Osteoblast (primary cell): ENCODE measurements around the gene FAM227B. TPM values are rescaled to one million over a fixed set of nuclear protein-coding genes. Genes with fewer than 3 reads are reported as not detected.

Experiments
- DNase-seq: peaks from one replicate; pipeline ENCODE4 v3.0.0; 2011; ENCODE audit warnings: low spot score, mixed read lengths; ENCODE audit not compliant: insufficient read length; ENCODE audit errors: missing footprints
- H2AFZ ChIP-seq: 2 replicates; pipeline ENCODE4 v1.6.0; 2011; ENCODE audit warnings: mild to moderate bottlenecking, low read length
- H3K27ac ChIP-seq: 2 replicates; pipeline ENCODE4 v1.5.1; 2011; ENCODE audit warnings: mild to moderate bottlenecking, low read depth, low read length, moderate library complexity
- H3K27me3 ChIP-seq: 2 replicates; pipeline ENCODE4 v1.6.0; 2012; ENCODE audit warnings: mild to moderate bottlenecking, control low read depth, inconsistent platforms, low read length, moderate library complexity; ENCODE audit not compliant: insufficient read depth
- H3K36me3 ChIP-seq: 2 replicates; pipeline ENCODE4 v1.5.1; 2011; ENCODE audit warnings: mild to moderate bottlenecking, low read length, control low read depth, moderate library complexity; ENCODE audit not compliant: insufficient read depth
- H3K4me1 ChIP-seq: 2 replicates; pipeline ENCODE4 v1.5.1; 2011; ENCODE audit warnings: mild to moderate bottlenecking, low read length, control low read depth, moderate library complexity; ENCODE audit not compliant: insufficient read depth
- H3K4me2 ChIP-seq: 2 replicates; pipeline ENCODE4 v1.6.0; 2011; ENCODE audit warnings: mild to moderate bottlenecking, low read length; ENCODE audit not compliant: insufficient read depth
- H3K4me3 ChIP-seq: fragments of 200-600 bp; sonication (generic); 3 replicates; pipeline ENCODE4 v1.5.1; 2012; ENCODE audit warnings: mild to moderate bottlenecking, low read length, inconsistent platforms; ENCODE audit not compliant: insufficient read depth
- H3K79me2 ChIP-seq: 2 replicates; pipeline ENCODE4 v1.6.0; 2012; ENCODE audit warnings: mild to moderate bottlenecking, low read length, control low read depth, inconsistent platforms; ENCODE audit not compliant: insufficient read depth
- H3K9me3 ChIP-seq: 2 replicates; pipeline ENCODE4 v1.5.1; 2011; ENCODE audit warnings: low read depth, low read length, control low read depth
- H4K20me1 ChIP-seq: 2 replicates; pipeline ENCODE4 v1.6.0; 2012; ENCODE audit warnings: mild to moderate bottlenecking, low read length, control low read depth; ENCODE audit not compliant: insufficient read depth
- total RNA-seq: library from RNA; depleted of rRNA; stranded (reverse); fragments of >200 nt; gene quantifications from 2 replicates; pipeline ENCODE4 v1.2.3, GENCODE V29; 2012
- TF ChIP-seq, protein P1 (sequence below): IDR thresholded peaks from 2 replicates; pipeline ENCODE4 v1.5.1; 2011; ENCODE audit warnings: mild to moderate bottlenecking, low read depth, low read length, moderate library complexity; ENCODE audit errors: extremely low read depth

Gene FAM227B
- total RNA-seq, 1 donor, result 4.3 TPM

- Histone ChIP-seq H3K4me2 (peak overlapping the region; percentile 79), H3K36me3 (peaks cover 45% of the 10 kb centered on the region), H4K20me1 (peaks cover 21% of the 10 kb centered on the region), H3K79me2 (peaks cover 88% of the 10 kb centered on the region), H3K4me1 (peaks cover 62% of the 10 kb centered on the region), H3K9me3 (no peaks in the 10 kb centered on the region), H3K27me3 (no peaks in the 10 kb centered on the region), H3K4me3 (peak overlapping the region; percentile 13), H2AFZ (no peak overlapping the region), H3K27ac (no peak overlapping the region)
- TF ChIP-seq, protein P1, sequence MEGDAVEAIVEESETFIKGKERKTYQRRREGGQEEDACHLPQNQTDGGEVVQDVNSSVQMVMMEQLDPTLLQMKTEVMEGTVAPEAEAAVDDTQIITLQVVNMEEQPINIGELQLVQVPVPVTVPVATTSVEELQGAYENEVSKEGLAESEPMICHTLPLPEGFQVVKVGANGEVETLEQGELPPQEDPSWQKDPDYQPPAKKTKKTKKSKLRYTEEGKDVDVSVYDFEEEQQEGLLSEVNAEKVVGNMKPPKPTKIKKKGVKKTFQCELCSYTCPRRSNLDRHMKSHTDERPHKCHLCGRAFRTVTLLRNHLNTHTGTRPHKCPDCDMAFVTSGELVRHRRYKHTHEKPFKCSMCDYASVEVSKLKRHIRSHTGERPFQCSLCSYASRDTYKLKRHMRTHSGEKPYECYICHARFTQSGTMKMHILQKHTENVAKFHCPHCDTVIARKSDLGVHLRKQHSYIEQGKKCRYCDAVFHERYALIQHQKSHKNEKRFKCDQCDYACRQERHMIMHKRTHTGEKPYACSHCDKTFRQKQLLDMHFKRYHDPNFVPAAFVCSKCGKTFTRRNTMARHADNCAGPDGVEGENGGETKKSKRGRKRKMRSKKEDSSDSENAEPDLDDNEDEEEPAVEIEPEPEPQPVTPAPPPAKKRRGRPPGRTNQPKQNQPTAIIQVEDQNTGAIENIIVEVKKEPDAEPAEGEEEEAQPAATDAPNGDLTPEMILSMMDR, result no peak
- no peak for DNase-seq
Observed at GRCh38 chr15:49430046-49430445, 190.6 kb downstream of the FAM227B start.

- Histone ChIP-seq H3K4me1 (peaks cover 51% of the 10 kb centered on the region), H3K36me3 (peaks cover 45% of the 10 kb centered on the region), H3K4me2 (peak overlapping the region; percentile 79), H3K27ac (no peak overlapping the region), H3K79me2 (peaks cover 93% of the 10 kb centered on the region), H3K4me3 (peak overlapping the region; percentile 68), H3K9me3 (no peaks in the 10 kb centered on the region), H4K20me1 (peaks cover 14% of the 10 kb centered on the region), H2AFZ (no peak overlapping the region), H3K27me3 (no peaks in the 10 kb centered on the region)
- TF ChIP-seq, protein P1, result no peak
- peak; percentile 47 for DNase-seq
Observed at GRCh38 chr15:49428409-49429095, 192.1 kb downstream of the FAM227B start.

GRCh38 chr15:49427372-49427771 is 193.2 kb downstream of the FAM227B start:
- Histone ChIP-seq H3K36me3 (peaks cover 45% of the 10 kb centered on the region), H3K4me1 (peaks cover 45% of the 10 kb centered on the region), H3K9me3 (no peaks in the 10 kb centered on the region), H3K4me2 (peak overlapping the region; percentile 79), H4K20me1 (peaks cover 14% of the 10 kb centered on the region), H3K27ac (peak overlapping the region; percentile 20), H3K27me3 (no peaks in the 10 kb centered on the region), H3K4me3 (peak overlapping the region; percentile 68), H2AFZ (no peak overlapping the region), H3K79me2 (peaks cover 90% of the 10 kb centered on the region)
- TF ChIP-seq, protein P1, result no peak
- DNase-seq, result no peak

DNA sequence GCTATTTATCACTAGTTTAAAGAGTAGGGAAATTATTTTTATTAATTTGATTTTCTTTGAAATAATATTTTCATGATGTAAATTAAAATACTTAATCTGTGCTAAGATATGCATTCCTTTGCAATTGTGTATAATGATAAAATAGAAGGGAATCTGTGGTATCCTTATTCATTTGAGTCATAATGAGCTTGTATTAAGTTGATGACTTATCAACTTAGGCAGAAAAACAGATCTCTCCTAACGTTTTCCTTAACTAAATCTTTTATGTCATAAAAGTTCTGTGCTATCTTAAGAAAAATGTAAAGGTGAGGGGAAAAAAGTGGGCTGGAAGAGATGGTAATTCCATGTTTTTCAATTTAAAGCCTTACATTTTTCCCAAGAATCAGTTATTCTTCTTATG is 195.7 kb downstream of the FAM227B start:
- H4K20me1 ChIP-seq, result peaks cover 11% of the 10 kb centered on the region
- H3K9me3 ChIP-seq, result no peaks in the 10 kb centered on the region
- TF ChIP-seq, protein P1, result no peak
- H3K27ac ChIP-seq, result peak overlapping the region; percentile 77
- H3K4me3 ChIP-seq, result peak overlapping the region; percentile 80
- H3K4me2 ChIP-seq, result peak overlapping the region; percentile 79
- H3K36me3 ChIP-seq, result peaks cover 27% of the 10 kb centered on the region
- H3K79me2 ChIP-seq, result peaks cover 67% of the 10 kb centered on the region
- no peak overlapping the region for H2AFZ ChIP-seq
- no peaks in the 10 kb centered on the region for H3K27me3 ChIP-seq
- H3K4me1 ChIP-seq, result peaks cover 28% of the 10 kb centered on the region
- no peak for DNase-seq
